IPS-NIHi7 (cell line): Measurements from ENCODE around the gene ACSS3.
A peak's percentile ranks its signal among the peaks of the same experiment; 100 is the strongest.

Source experiments
- DNase-seq: peaks from one replicate; pipeline ENCODE4 v3.0.0; 2012; ENCODE audit warnings: mixed read lengths; ENCODE audit errors: extremely low spot score

ACSS3 gene

GRCh38 chr12:81295251-81295650, 217.4 kb downstream of the ACSS3 start:
- DNase-seq, result no peak

DNA sequence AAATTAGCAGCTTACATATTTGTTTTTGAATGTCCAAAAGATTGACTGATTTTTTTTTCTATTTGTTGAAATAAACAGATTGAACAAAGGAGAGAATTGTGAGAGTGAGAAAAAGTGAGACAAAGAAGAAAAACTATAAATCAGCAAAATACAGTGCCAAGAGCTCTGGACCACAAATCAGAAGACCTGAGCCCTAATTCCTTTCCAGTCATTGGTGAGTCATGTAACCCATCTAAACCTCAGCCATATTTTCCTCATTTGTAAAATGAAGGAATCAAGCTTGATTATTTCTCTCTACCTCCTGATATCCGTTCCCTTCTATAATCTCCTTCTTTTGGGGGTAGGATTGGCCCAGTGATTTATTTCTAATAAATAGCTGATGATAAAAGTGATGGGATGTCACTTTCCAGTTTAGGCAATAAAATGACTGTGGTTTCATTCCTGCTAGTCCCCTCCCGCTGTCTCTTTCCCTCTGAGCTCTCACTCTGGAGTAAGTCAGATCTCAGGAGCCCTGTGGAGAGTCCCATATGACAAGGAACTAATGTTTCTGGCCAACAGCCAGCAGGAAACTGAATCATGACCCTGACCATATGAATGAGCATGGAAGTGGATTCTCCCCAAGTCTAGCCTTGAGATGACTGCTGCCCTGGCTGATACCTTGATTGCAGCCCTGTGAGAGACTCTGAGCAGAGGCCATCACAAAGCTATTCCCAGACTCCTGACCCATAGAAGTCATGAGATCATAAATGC, 218.9 kb downstream of the ACSS3 start:
- no peak for DNase-seq

DNA sequence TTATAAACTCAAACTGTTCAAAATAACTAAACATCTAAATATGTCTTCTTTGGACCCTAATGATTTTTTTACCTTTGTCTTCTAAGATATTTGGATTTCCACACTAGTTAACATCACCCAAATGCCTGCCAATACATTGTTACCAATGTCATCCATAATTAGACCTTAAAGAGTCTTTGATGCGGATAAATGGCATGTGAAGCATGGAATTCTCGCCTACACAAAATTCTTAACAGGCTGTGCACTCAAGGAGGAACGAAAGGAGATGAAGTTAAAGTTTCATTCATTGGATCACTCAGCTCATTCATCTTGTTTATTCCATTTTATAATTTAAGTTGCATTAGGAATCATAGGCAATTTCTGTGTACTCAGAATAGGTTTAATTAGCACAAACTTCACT, 219.7 kb downstream of the ACSS3 start:
- no peak for DNase-seq

DNA sequence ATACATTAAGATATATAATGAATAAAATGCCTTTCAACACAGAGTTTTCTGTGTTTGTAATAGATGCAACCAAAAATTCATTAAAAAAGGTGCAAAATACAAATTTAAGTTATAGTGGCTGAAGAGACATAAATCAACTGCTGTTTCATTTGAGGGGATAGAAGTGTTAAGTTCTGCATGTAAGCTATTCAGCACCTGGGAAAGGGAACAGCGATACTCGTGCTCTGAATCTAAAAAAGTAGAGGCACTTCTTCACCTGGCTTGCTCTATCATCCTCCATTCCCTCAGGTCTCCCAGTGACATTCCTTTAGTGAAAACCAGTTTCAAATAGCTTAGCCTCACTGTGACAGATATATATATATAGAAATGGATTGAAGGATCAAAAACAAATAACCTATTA, 222.6 kb downstream of the ACSS3 start:
- peak; percentile 28 for DNase-seq

GRCh38 chr12:81303935-81304334, 226.1 kb downstream of the ACSS3 start:
- no peak for DNase-seq
